GM18951 (cell line): ENCODE measurements around the gene VPS26A.
"Not testable (repeated sequence)": the region's sequence is repeated elsewhere in the genome, so short reads cannot be mapped to it uniquely, and the experiment has no call there.

Experiments
- POLR2A ChIP-seq: IDR thresholded peaks from 4 replicates; pipeline ENCODE4 v1.6.1; 2011; ENCODE audit warnings: mild to moderate bottlenecking; ENCODE audit not compliant: insufficient read length, insufficient read depth; ENCODE audit errors: extremely low read depth
- in situ Hi-C: fragments of 300-500 bp; cut with MboI; formaldehyde crosslinking; loops from one replicate; pipeline ENCODE4 v1.12.0; 2022; ENCODE audit warnings: low sequenced_read_pairs, mixed read lengths, inconsistent platforms; ENCODE audit not compliant: unreplicated experiment

VPS26A gene

GRCh38 chr10:69119896-69120295 lies 4.1 kb upstream of the VPS26A start:
- in situ Hi-C loops = no loop called here
- TF ChIP-seq POLR2A = no peak

GRCh38 chr10:69123306-69123746 lies 652 bp upstream of the VPS26A start:
- in situ Hi-C loops = no loop called here
- TF ChIP-seq POLR2A = no peak

- in situ Hi-C loops = no loop called here
- no peak for TF ChIP-seq POLR2A
Observed at GRCh38 chr10:69124563-69125268, 738 bp downstream of the VPS26A start.

- TF ChIP-seq POLR2A = no peak
- in situ Hi-C loops = no loop called here
Observed at GRCh38 chr10:69125554-69125953, 1.6 kb downstream of the VPS26A start.

- in situ Hi-C loops = no loop called here
- no peak for TF ChIP-seq POLR2A
Observed at GRCh38 chr10:69130251-69130650, 6.3 kb downstream of the VPS26A start.

GRCh38 chr10:69139961-69140360 lies 16.0 kb downstream of the VPS26A start:
- in situ Hi-C loops = no loop called here
- TF ChIP-seq POLR2A = no peak

GRCh38 chr10:69141304-69141703 lies 17.3 kb downstream of the VPS26A start:
- in situ Hi-C loops = no loop called here
- no peak for TF ChIP-seq POLR2A

GRCh38 chr10:69142074-69142473 lies 18.1 kb downstream of the VPS26A start:
- in situ Hi-C loops = not testable (repeated sequence)

- in situ Hi-C loops = no loop called here
- TF ChIP-seq POLR2A = no peak
Observed at GRCh38 chr10:69142983-69143382, 19.0 kb downstream of the VPS26A start.

- in situ Hi-C loops = no loop called here
- no peak for TF ChIP-seq POLR2A
Observed at GRCh38 chr10:69145329-69145728, 21.4 kb downstream of the VPS26A start.

- in situ Hi-C loops = no loop called here
- no peak for TF ChIP-seq POLR2A
Observed at GRCh38 chr10:69145864-69146263, 21.9 kb downstream of the VPS26A start.

GRCh38 chr10:69146759-69147158 lies 22.8 kb downstream of the VPS26A start:
- in situ Hi-C loops = no loop called here
- TF ChIP-seq POLR2A = no peak

GRCh38 chr10:69151984-69152383 lies 28.0 kb downstream of the VPS26A start:
- TF ChIP-seq POLR2A = no peak
- in situ Hi-C loops = no loop called here

GRCh38 chr10:69153227-69153626 lies 29.2 kb downstream of the VPS26A start:
- no peak for TF ChIP-seq POLR2A
- in situ Hi-C loops = no loop called here

- in situ Hi-C loops = no loop called here
- TF ChIP-seq POLR2A = no peak
Observed at GRCh38 chr10:69160809-69161241, 36.8 kb downstream of the VPS26A start.
